HG02981 (cell line): ENCODE data around the gene ELP2.

ENCODE experiments used
- ATAC-seq: cut with Tn5 transposase; IDR thresholded peaks from one replicate; pipeline ENCODE4 v1.9.1; 2021; ENCODE audit warnings: mild to moderate bottlenecking, moderate library complexity; ENCODE audit not compliant: unreplicated experiment

The ELP2 gene

DNA sequence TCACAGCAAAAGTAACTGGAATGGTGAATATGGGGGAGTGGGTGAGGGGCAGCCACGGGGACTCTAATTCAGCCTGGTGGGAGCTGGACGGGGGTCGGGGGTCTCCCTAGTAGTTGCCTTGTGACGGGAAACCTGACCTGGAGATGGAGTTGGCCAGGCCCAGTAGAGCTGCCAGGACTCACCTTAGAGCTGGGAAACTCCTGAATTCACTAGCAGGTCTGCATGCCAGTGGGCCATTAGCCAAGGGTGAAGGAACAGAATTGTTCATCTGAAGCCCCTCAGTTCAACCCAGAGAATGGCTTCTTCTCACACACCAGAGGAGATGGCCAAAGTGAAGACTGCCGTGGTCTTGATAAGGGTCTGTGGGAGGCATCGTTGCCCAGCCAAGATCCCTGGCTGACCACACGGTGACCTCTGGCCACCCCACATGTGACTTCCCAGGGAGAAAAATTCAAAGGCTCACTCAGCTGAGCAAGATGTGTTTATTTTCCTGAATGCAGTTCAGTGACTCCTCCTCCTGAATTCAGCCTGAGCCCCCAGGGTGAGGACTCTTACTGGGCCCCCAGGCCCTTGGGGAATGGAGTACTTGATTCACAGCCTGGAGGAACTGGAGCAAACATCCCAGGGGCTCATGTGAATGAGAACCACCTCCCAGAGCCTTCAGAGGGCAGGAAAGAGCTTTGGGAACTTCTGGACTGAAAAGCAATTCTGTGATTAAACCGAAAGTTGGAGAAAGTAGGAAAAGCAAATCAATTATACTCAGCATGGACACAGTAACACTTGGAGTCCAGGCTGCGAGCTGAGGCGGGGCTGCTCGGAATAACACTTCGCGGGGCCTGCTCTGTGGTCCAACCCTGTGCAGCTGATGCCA lies 82.8 kb downstream of the ELP2 start:
- no peak for ATAC-seq

DNA sequence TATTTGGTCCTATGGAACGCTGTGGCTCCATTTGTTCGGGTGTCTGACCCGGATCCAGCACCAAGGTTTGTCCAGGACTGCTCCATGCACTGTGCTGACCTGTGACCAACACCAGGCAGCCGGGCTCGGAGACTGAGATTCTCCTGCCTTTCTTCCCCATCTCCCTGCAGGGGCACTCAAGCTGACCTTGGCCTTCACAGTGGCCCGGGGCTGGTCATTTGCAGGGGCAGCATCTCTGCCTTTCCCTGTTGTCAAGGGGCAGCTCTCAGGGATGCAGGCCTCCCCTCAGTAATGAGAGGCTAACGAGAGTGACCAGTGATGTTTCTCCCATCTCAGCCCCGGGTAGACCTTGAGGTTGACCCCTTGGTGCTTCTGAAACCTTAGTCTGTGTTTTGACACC lies 85.1 kb downstream of the ELP2 start:
- no peak for ATAC-seq

- no peak for ATAC-seq
Observed at GRCh38 chr18:36215577-36215976, 85.9 kb downstream of the ELP2 start.

DNA sequence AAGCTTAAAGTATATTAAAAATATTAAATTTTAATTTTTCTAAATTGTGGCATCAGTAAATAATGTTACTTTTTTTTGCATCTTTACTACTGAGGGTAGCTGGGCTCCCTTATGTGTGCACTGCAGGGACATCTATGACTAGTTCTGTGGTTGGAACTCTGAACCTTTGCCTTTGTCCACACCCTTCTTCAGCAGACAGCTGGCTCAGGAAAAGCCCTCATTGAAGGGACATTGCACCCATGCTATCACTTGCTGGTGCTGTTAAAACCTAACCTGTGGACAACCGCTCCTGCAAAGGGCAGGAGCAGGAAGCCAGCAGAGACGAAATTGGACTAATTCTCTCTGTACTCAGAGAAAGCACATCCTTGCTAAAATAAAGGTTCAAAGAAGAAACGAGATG lies 87.6 kb downstream of the ELP2 start:
- ATAC-seq = no peak

GRCh38 chr18:36229188-36229587 lies 99.5 kb downstream of the ELP2 start:
- ATAC-seq = no peak
